GM21723 (cell line): ENCODE measurements around the gene FRMPD2.
"Not testable (repeated sequence)": the region's sequence is repeated elsewhere in the genome, so short reads cannot be mapped to it uniquely, and the experiment has no call there.

Source experiments
- ATAC-seq: cut with Tn5 transposase; IDR thresholded peaks from one replicate; pipeline ENCODE4 v1.9.1; 2021; ENCODE audit warnings: mild to moderate bottlenecking, moderate library complexity; ENCODE audit not compliant: unreplicated experiment

Gene FRMPD2

DNA sequence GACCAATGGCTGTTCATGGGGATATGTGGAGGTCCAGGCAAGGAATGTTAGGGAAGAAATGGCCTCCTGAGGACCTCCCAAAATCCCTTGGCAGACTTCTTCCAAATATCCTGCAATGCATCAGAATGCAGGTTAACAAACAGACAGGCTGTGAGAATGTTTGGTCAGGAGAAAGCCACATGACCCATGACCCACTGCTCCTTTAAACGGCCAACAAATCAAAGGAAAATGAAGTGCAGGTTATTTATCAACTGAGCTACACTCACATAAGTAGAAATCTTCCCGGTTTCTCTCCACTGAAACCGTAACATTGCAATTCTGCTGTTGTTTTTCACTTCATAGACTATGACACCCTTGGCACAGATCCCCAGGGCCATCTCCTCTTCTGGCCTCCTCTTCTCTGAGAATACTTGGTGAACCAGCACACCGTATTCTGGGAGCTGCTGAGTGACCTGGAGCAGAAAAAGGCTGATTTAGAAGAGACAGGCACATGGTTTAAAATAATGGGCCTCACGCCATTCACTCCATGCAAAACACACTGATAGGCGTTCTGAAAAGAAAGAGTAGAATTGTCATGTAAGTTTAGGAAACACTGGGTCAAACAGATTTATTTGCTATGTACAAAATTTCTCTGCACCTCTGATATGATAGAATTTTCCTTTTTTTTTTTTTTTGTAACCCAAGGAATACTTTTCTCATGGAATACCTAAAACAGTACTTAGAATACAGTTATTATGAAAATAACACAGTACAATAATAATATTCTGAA is 67.8 kb downstream of the FRMPD2 start:
- ATAC-seq = no peak

DNA sequence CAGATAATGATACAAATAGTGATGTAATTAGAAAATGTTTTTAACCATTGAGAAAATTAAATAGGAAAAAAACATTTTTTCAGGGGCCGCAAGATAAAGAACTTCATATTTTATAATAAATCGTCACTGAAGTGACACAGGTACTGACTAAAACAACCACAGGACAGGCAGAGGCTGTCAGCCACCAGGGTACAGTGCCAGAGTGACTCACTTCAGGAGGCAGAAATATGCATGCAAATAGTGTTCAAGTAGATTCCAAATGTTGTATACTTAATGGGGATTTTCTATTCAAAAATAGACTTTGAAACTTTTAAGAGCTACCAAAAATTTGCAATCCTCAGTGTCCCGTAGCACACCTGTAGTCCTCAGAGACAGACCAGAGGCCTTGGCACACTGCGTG is 68.6 kb downstream of the FRMPD2 start:
- ATAC-seq = no peak

GRCh38 chr10:48199580-48200377 is 74.7 kb downstream of the FRMPD2 start:
- no peak for ATAC-seq

GRCh38 chr10:48197236-48197899 is 77.1 kb downstream of the FRMPD2 start:
- no peak for ATAC-seq

DNA sequence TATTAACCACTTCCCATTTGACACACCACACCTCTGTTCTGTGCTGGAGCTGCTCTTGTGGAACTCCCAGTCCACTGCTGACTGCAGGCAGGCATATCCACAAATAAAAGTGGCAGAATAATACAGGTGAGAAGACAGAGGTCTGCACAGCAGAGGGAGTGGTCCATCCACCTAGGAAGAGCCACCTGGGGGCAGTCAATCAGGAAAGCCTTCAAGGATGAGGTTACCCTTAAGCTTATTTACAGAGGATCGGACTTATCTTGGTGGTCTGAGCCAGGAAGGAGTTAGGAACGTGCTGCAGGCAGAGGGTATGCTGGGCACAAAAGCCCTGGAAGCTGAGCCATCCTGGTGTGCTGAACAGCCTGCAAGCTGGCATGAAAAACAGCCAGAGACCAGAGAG is 78.7 kb downstream of the FRMPD2 start:
- no peak for ATAC-seq

- ATAC-seq = no peak
Measured at GRCh38 chr10:48194830-48195229, 79.7 kb downstream of the FRMPD2 start.

GRCh38 chr10:48193556-48193955 is 80.9 kb downstream of the FRMPD2 start:
- ATAC-seq = no peak

DNA sequence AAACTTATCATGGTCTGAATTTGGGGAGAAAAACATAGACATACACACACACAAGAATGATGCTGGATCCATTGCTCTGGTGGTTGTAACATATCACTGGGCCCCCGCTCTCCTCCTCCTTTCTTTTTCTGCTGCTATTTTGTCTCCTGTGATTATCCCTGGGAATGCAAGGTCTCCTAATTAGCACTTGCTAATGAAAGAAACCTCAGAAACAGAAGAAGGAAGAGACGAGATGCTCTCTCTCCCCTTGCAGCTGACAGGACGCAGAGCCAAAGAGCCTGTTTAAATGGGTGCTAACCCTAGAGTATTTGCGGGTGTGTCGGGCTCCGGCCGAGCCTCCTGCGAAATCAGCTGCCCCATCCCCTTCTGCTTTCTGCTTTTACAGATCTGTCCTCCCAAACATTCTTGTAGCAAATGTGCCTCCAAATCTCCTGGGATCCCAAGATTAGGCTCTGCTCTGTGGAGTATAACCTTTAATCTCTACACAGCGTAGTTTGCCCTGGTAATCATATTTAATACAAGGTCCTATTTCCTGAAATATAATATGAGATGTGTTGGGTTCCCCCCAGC is 81.5 kb downstream of the FRMPD2 start:
- ATAC-seq = no peak

GRCh38 chr10:48187713-48188485 is 86.6 kb downstream of the FRMPD2 start:
- ATAC-seq = no peak

- no peak for ATAC-seq
Measured at GRCh38 chr10:48187126-48187525, 87.4 kb downstream of the FRMPD2 start.

DNA sequence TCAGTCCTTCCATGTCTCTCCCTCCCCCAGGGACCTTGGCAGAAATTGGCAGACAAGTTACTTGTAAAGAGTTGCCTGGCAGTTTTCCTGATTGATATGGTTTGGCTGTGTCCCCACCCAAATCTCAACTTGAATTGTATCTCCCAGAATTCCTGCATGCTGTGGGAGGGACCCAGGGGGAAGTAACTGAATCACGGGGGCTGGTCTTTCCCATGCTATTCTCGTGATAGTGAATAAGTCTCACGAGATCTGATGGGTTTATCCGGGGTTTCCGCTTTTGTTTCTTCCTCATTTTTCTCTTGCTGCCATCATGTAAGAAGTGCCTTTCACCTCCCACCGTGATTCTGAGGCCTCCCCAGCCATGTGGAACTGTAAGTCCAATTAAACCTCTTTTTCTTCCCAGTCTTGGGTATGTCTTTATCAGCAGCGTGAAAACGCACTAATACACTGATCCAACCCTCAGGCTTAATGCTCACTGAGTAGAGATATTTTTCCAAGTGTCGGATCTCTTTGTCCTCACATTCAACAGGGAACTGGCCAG is 88.2 kb downstream of the FRMPD2 start:
- not testable (repeated sequence) for ATAC-seq

- ATAC-seq = no peak
Measured at GRCh38 chr10:48184224-48184623, 90.3 kb downstream of the FRMPD2 start.

- not testable (repeated sequence) for ATAC-seq
Measured at GRCh38 chr10:48172715-48173114, 101.8 kb downstream of the FRMPD2 start.

DNA sequence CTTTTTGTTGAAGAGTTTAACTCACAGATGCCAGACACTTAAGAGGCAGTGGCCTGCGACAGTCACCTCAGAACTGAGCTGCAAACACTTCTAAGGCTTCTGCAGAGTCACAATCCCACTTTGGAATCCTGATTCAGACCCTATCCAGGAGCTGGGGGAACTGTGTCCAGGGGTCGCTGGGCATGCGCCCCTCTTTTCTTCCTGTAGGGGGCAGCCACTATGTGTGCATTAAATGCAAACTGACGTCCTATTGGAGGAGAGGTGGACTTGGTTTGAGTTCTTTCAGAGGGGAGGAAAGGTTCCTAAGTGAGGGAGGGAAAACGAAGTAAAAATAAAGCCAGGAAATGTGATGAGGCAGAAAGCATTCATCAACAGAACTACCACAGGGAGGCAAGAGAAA is 113.8 kb downstream of the FRMPD2 start:
- not testable (repeated sequence) for ATAC-seq

DNA sequence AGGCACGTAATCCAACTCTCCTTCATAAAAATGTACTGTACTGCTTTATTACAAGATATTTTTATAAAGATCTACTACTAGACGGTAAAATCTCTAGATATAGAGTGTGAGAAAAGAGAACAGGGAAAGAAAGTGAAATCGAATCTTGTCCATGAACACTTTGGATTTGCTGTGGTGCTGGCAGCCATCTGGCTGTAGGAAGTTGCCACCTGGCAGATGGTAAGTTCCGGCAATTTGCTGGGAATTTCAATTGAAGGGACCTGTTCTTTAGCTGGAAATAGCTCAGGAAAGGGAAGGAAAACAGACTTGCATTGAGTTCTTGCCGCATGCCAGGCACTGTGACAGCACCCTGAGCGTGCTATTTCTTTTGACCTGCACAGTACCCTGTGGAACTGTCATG is 114.3 kb downstream of the FRMPD2 start:
- not testable (repeated sequence) for ATAC-seq

DNA sequence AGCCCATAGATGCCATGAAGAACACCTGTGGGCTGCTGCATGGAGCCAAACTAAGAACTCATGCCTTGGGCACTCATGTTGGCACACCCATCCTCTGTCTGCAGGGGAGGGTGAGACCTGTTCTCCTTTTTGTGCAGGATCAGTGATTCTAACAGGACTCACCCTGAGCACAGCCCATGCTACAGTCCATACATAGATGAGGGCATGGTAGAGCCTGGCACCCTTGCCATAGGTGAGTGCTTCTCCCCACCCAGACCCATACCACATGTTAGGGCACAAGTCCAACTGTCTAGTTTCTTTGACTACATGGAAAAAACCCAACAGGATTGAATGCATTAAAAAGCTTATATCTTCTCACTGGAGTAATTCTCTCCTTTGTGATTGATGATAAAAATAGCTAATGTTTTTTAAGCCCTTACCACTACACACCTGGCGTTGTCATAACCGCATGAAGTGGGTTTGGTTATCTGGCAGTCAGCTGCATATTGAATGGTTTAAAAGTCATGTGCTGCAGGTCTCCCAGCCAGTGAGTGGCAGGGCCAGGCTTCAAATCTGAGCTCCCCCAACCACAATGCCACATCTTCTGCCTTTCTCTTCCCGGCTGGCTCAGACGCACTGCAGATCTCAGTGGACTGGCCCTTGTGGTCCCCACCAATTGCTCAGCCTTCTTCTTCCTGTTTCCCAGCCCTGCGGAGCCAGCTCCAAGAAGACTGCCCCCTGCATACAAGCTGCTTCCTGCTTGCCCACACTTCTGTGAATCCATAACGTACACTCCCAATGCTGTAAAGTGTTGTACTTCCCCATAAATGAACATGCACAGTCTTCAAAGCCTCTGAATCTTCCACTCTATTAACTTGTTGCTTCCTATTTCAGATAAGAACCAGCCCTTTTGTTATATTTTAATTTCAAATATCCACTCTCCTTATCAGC is 120.0 kb downstream of the FRMPD2 start:
- ATAC-seq = not testable (repeated sequence)

DNA sequence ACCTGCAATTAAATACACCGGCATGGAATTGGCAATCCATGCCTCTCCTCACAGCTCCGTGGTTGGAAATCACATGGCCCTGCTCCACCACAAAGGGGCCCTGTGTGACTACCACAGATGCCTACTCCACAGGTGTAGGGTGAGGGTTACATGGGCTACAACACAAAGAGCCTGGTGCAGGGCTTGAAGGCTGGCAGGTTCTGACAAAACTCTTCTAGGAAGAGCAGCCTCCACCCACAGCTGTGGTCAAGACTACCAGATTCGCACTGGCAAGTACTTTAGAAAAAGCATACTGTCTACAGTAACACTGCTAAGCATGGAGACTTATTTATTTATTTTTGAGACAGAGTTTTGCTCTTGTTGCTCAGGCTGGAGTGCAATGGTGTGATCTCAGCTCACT is 126.9 kb downstream of the FRMPD2 start:
- ATAC-seq = not testable (repeated sequence)

- ATAC-seq = not testable (repeated sequence)
Measured at GRCh38 chr10:48143721-48144642, 130.5 kb downstream of the FRMPD2 start.
